Adrenal gland (tissue), 12 donors: ENCODE measurements around the gene PRPF18. TPM values are rescaled to one million over a fixed set of nuclear protein-coding genes. Genes with fewer than 3 reads are reported as not detected.

Experiments
- DNase-seq, 7 donors: peaks; one replicate each; pipeline ENCODE4 v3.0.0-alpha.2; 2019 to 2020
- H3K27ac ChIP-seq, 5 donors: fragments of 200-600 bp; sonication (generic) in 4 of 5; 1 replicate in 3 of 5; 2 replicates in 2 of 5; pipeline versions ENCODE4 v1.5.1 to v1.8.0; 2016 to 2020; ENCODE audit warnings: mild to moderate bottlenecking in 1 of 5
- H3K27me3 ChIP-seq: fragments of 200-600 bp; 2 replicates; pipeline ENCODE4 v1.8.0; 2021
- H3K36me3 ChIP-seq, 2 donors: fragments of 200-600 bp; replicated peaks in 1 of 2; 1 replicate in 1 of 2; 2 replicates in 1 of 2; pipeline versions ENCODE4 v1.5.1 to v1.8.0; 2018 to 2022
- H3K4me1 ChIP-seq, 2 donors: fragments of 200-600 bp; replicated peaks in 1 of 2; 1 replicate in 1 of 2; 2 replicates in 1 of 2; pipeline versions ENCODE4 v1.5.1 to v1.8.0; 2018 to 2021
- H3K4me3 ChIP-seq, 4 donors: fragments of 200-600 bp; sonication (generic) in 3 of 4; one replicate each; pipeline ENCODE4 v1.5.1; 2016 to 2018
- H3K9me3 ChIP-seq, 3 donors: fragments of 200-600 bp; sonication (generic) in 1 of 3; replicated peaks in 1 of 3; 1 replicate in 2 of 3; 2 replicates in 1 of 3; pipeline versions ENCODE4 v1.5.1 to v1.8.0; 2016 to 2021
- POLR2A ChIP-seq, 2 donors: fragments of 450-650 bp; IDR thresholded peaks; one replicate each; pipeline ENCODE4 v1.6.1; 2017; ENCODE audit warnings: antibody characterized with exemption in 2 of 2, mild to moderate bottlenecking in 2 of 2, moderate library complexity in 1 of 2
- WGBS, 4 donors: extraction: QIAGEN DNeasy Blood & Tissue Kit in 2 of 4; methylation state at CpG; one replicate each; pipeline versions ENCODE4 v1.1.5 to v1.1.7; 2013 to 2017; 5-methylcytosine and 5-hydroxymethylcytosine counted together
- intact Hi-C, 2 donors: fragments of 100-400 bp; cut with DNase I; formaldehyde crosslinking; loops; one replicate each; pipeline versions ENCODE4 v1.14.1 to v1.15.0; 2022 to 2023
- polyA plus RNA-seq, 3 donors: library from polyadenylated mRNA; stranded (reverse); fragments of 200-250 nt in 2 of 3; fragments of 350-450 nt in 1 of 3; fragmentation: Illumina TruSeq in 1 of 3; extraction: RNeasy Lipid Tissue Mini Kit (QIAGEN cat#74804) in 1 of 3; gene quantifications; one replicate each; pipeline ENCODE4 v1.2.3, GENCODE V29; 2013 to 2014
- total RNA-seq, 9 donors: library from RNA; depleted of rRNA in 4 of 9; stranded (reverse); fragments of >200 nt in 4 of 9; fragments of 120-200 nt in 1 of 9; fragmentation: NEBNext Ultra II Directional in 1 of 9; extraction: Animal tissue kit (Norgen Biotek cat#: 25700) in 1 of 9; gene quantifications; one replicate each; pipeline versions ENCODE4 v1.1.0 to v1.2.4, GENCODE V29; 2013 to 2023
- TF ChIP-seq, protein P1 (sequence below), 6 experiments: fragments of 450-650 bp in 4 of 6; fragments of 200-600 bp in 2 of 6; sonication (generic) in 1 of 6; IDR thresholded peaks; 1 replicate in 5 of 6; 2 replicates in 1 of 6; pipeline versions ENCODE4 v1.5.1 to v1.8.0; 2016 to 2021; ENCODE audit warnings: antibody characterized with exemption in 6 of 6, mild to moderate bottlenecking in 2 of 6, moderate library complexity in 1 of 6
- donor health status: healthy with polysubstance abuse.
- donor health status: Bipolar disorder and iron deficiency.
- donor health status: DM: yes; HTN: yes; CAD: no.
- donor health status: DM: no; HTN: no; CAD: no.
- donor health status: DM: no; HTN: no; CAD: no.
- donor health status: DM: yes; HTN: yes; CAD: no.

The PRPF18 gene
- total and polyA plus RNA-seq, 12 donors = 4.9 to 36.7 (median 18.9) TPM

DNA sequence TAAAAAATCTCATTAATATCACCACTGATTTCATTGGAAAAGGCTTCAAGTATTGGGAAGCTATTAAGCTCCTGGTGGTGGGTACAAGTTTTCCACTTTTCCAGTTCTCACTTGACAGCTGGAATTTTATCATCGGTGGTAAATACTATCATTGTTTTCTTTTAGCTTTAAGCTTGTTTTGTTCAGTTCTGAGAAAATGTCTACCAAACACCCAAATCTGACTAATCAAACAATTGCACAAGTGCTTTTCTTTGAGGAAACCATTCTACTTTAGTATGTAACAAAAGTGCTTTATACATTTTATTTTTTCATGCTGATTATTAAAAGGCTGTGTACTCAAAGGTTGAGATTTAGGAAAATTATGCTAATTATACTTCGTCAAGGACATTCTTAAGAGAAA, 7.9 kb downstream of the PRPF18 start:
- Histone ChIP-seq H3K27ac (no peak overlapping the region), H3K36me3 (peaks cover 0 to 6% of the 10 kb centered on the region in 2 donors), H3K4me3 (no peak overlapping the region), H3K9me3 (no peaks in the 10 kb centered on the region), H3K27me3 (no peaks in the 10 kb centered on the region), H3K4me1 (no peaks in the 10 kb centered on the region)
- intact Hi-C loops = no loop called here
- TF ChIP-seq, protein P1, sequence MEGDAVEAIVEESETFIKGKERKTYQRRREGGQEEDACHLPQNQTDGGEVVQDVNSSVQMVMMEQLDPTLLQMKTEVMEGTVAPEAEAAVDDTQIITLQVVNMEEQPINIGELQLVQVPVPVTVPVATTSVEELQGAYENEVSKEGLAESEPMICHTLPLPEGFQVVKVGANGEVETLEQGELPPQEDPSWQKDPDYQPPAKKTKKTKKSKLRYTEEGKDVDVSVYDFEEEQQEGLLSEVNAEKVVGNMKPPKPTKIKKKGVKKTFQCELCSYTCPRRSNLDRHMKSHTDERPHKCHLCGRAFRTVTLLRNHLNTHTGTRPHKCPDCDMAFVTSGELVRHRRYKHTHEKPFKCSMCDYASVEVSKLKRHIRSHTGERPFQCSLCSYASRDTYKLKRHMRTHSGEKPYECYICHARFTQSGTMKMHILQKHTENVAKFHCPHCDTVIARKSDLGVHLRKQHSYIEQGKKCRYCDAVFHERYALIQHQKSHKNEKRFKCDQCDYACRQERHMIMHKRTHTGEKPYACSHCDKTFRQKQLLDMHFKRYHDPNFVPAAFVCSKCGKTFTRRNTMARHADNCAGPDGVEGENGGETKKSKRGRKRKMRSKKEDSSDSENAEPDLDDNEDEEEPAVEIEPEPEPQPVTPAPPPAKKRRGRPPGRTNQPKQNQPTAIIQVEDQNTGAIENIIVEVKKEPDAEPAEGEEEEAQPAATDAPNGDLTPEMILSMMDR (IDR thresholded peaks at IDR 0.05) = no peak
- no peak for TF ChIP-seq POLR2A (IDR thresholded peaks at IDR 0.05)
- no peak for DNase-seq
- WGBS, 4 donors = 56 to 74% (median 65%) methylated on average over 2 of the region's 2 CpGs

DNA sequence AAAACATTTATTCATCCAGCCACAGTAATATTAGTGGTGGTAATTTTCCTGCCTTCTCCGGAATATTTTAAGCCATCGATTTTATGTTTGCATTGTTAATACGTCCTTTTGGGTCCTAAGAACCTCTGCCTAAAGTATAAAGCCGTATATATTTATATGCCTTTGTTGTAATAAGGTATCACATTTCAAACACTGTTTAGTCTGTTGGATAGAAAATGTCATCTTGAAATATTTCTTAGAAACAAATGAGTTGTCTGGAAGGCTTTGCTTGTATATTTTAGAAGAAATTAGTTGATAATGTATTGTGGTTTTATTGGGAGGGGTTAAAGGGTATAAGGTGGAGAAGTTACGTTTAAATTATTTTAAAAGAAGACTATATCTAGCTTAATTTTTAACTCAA, 11.1 kb downstream of the PRPF18 start:
- Histone ChIP-seq H3K27ac (no peak overlapping the region), H3K4me1 (no peaks in the 10 kb centered on the region), H3K9me3 (no peaks in the 10 kb centered on the region), H3K27me3 (no peaks in the 10 kb centered on the region), H3K36me3 (peaks cover 0 to 14% of the 10 kb centered on the region in 2 donors), H3K4me3 (no peak overlapping the region)
- WGBS, 4 donors = 87 to 97% (median 95%) methylated on average over 5 of the region's 5 CpGs
- TF ChIP-seq POLR2A (IDR thresholded peaks at IDR 0.05) = no peak
- TF ChIP-seq, protein P1 (IDR thresholded peaks at IDR 0.05) = no peak
- DNase-seq = no peak
- intact Hi-C loops = no loop called here

DNA sequence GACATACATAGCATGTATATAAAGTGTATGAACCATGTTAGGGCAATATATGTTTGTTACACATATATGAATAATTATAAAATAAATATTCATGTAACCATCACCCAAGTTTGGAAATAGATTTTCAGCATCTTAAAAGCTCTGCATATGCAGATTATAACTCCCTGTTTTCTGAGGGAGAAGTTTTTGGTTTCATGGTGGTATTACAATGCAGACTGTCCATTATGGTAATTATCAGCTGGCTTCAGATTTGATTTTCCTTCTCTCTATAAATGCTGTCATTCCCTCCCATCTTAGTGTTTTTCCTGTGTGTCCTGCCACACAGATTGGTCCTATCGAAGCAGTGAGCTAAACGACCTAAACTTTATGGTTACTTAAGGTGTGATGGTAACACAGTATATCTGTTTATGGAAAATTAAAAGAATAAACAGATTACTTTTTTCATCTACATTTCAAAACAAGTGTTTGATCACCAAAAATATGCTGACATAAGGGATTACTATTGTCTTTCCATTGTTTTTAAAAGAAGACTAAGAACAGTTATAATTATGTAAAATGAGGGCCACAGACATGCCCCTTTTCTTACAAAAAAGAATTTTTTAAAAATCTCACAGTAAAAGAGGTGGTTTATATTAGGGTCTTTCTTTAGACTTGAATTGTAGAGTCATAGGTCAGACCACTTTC, 17.7 kb downstream of the PRPF18 start:
- no peak overlapping the region for H3K27ac ChIP-seq
- no peak overlapping the region for H3K4me3 ChIP-seq
- intact Hi-C loops = no loop called here
- no peak for DNase-seq
- no peaks in the 10 kb centered on the region for H3K9me3 ChIP-seq
- no peaks in the 10 kb centered on the region for H3K27me3 ChIP-seq
- peaks cover 0 to 28% of the 10 kb centered on the region in 2 donors for H3K36me3 ChIP-seq
- H3K4me1 ChIP-seq = no peaks in the 10 kb centered on the region
- WGBS, 4 donors = 86 to 93% (median 92%) methylated on average over 2 of the region's 2 CpGs
- TF ChIP-seq, protein P1 (IDR thresholded peaks at IDR 0.05) = no peak
- no peak for TF ChIP-seq POLR2A (IDR thresholded peaks at IDR 0.05)

DNA sequence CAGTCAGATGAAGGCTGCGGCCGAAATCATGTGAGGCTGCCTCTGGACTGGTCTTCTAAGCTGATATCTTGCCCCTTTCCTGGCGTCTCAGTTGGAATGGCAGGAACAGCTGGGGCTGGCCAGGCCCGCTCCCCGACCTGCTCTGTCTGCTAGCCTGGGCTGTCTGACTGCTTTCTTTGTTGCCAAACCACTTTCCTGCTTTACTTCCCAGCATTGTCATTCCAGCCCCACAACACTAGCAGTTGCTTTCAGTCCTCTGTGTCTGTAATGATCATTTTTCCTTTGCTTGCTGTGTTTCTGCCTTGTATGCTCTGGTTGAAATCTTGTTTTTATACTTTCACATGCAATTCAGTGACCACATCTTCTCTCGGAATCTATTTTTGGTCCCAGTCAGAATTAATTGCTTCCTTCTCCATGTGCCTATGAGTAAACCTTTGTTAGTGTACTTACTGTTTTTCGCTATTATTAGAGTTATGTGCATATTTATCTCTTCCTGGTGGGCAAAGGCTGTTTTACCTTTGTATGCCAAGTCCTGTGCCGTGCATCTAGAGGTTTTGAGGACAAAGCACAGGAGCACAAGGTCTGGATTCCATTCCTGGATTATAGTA, 21.6 kb downstream of the PRPF18 start:
- TF ChIP-seq, protein P1 (IDR thresholded peaks at IDR 0.05) = no peak
- TF ChIP-seq POLR2A (IDR thresholded peaks at IDR 0.05) = no peak
- WGBS, 4 donors = 77 to 80% (median 79%) methylated on average over 8 of the region's 8 CpGs

More for the DNA sequence above, 21.6 kb downstream of the PRPF18 start:
- Histone ChIP-seq H3K9me3 (no peaks in the 10 kb centered on the region), H3K27me3 (no peaks in the 10 kb centered on the region), H3K36me3 (peaks cover 0 to 37% of the 10 kb centered on the region in 2 donors), H3K4me1 (no peaks in the 10 kb centered on the region), H3K27ac (no peak overlapping the region), H3K4me3 (no peak overlapping the region)
- DNase-seq = no peak
- intact Hi-C loops = no loop called here
